B cell (primary cell): ENCODE data around the gene CDHR5. TPM values are rescaled to one million over a fixed set of nuclear protein-coding genes. Genes with fewer than 3 reads are reported as not detected.

Experiments used
- ATAC-seq: fragments of 200-7000 bp; cut with Tn5 transposase; one replicate; pipeline ENCODE4 v1.10.0; 2021; ENCODE audit warnings: low read depth, mild to moderate bottlenecking, moderate number of reproducible peaks, moderate library complexity
- CTCF ChIA-PET: fragments of 350-600 bp; sonication (Branson Sonifier 250); formaldehyde crosslinking; loops from one replicate; lab custom pipeline; 2021; ENCODE audit warnings: antibody characterized with exemption, inconsistent platforms; lab: Charles Lee
- POLR2A ChIA-PET: fragments of 350-600 bp; sonication (Branson Sonifier 250); formaldehyde crosslinking; loops from one replicate; lab custom pipeline; 2021; ENCODE audit warnings: antibody characterized with exemption; lab: Charles Lee
- DNase-seq: peaks from one replicate; pipeline ENCODE4 v3.0.0; 2013
- H2AFZ ChIP-seq: 2 replicates; pipeline ENCODE4 v1.6.1; 2012; ENCODE audit warnings: mild to moderate bottlenecking, low read depth, low read length; ENCODE audit not compliant: insufficient read depth, poor library complexity, severe bottlenecking
- H3K27ac ChIP-seq, 2 donors: 1 replicate in 1 of 2; 2 replicates in 1 of 2; pipeline ENCODE4 v1.5.1; 2012 to 2013; ENCODE audit warnings: low read length in 2 of 2, mild to moderate bottlenecking in 2 of 2, moderate library complexity in 1 of 2
- H3K27me3 ChIP-seq, 4 experiments: fragments of 200-600 bp in 1 of 4; sonication (generic) in 1 of 4; replicated peaks in 1 of 4; 1 replicate in 2 of 4; 2 replicates in 2 of 4; pipeline versions ENCODE4 v1.6.1 to v1.7.0; 2013 to 2016; ENCODE audit warnings: low read length in 3 of 4, mild to moderate bottlenecking in 2 of 4, mixed read lengths in 1 of 4, moderate library complexity in 1 of 4; ENCODE audit not compliant: insufficient read depth in 4 of 4, control insufficient read depth in 3 of 4; ENCODE audit errors: control extremely low read depth in 1 of 4
- H3K36me3 ChIP-seq, 2 experiments: replicated peaks in 1 of 2; 1 replicate in 1 of 2; 2 replicates in 1 of 2; pipeline versions ENCODE4 v1.6.1 to v1.7.1; 2013; ENCODE audit warnings: low read length in 1 of 2; ENCODE audit not compliant: insufficient read depth in 2 of 2, control insufficient read depth in 1 of 2; ENCODE audit errors: control extremely low read depth in 1 of 2, extremely low read depth in 1 of 2
- H3K4me1 ChIP-seq, 2 donors: fragments of 200-600 bp in 1 of 2; sonication (generic) in 1 of 2; 1 replicate in 1 of 2; 2 replicates in 1 of 2; pipeline versions ENCODE4 v1.5.1 to v1.6.1; 2013 to 2017; ENCODE audit warnings: low read length in 2 of 2; ENCODE audit not compliant: control insufficient read depth in 2 of 2, insufficient read depth in 2 of 2
- H3K4me2 ChIP-seq: replicated peaks from 2 replicates; pipeline ENCODE3; 2012; ENCODE audit warnings: mild to moderate bottlenecking, low read depth, low read length; ENCODE audit not compliant: poor library complexity, severe bottlenecking
- H3K4me3 ChIP-seq, 5 experiments: fragments of 200-600 bp in 1 of 5; sonication (generic) in 1 of 5; 1 replicate in 3 of 5; 2 replicates in 2 of 5; pipeline versions ENCODE4 v1.5.1 to v1.7.0; 2011 to 2016; ENCODE audit warnings: low read length in 4 of 5, mild to moderate bottlenecking in 4 of 5, low read depth in 2 of 5, control low read depth in 1 of 5, moderate library complexity in 1 of 5; ENCODE audit not compliant: insufficient read depth in 1 of 5; ENCODE audit errors: control extremely low read depth in 1 of 5, extremely low read depth in 1 of 5
- H3K79me2 ChIP-seq: fragments of 200-600 bp; sonication (generic); one replicate; pipeline ENCODE4 v1.6.0; 2016; ENCODE audit warnings: low read length; ENCODE audit not compliant: control insufficient read depth, insufficient read depth
- H3K9ac ChIP-seq: fragments of 200-600 bp; sonication (generic); 2 replicates; pipeline ENCODE4 v1.6.1; 2017; ENCODE audit warnings: mild to moderate bottlenecking, low read length, moderate library complexity
- H3K9me3 ChIP-seq, 3 donors: one replicate each; pipeline versions ENCODE4 v1.6.1 to v1.7.1; 2013; ENCODE audit warnings: low read length in 2 of 3; ENCODE audit not compliant: control insufficient read depth in 2 of 3, insufficient read depth in 1 of 3; ENCODE audit errors: control extremely low read depth in 1 of 3
- H4K20me1 ChIP-seq: 2 replicates; pipeline ENCODE4 v1.6.0; 2012; ENCODE audit warnings: mild to moderate bottlenecking, low read length; ENCODE audit not compliant: insufficient read depth, control insufficient read depth, poor library complexity, severe bottlenecking
- H3K27ac Mint-ChIP-seq: one replicate; pipeline ENCODE4 v1.8.0; 2021; ENCODE audit warnings: mixed read lengths
- H3K27me3 Mint-ChIP-seq: one replicate; pipeline ENCODE4 v1.8.0; 2021; ENCODE audit warnings: mixed read lengths
- H3K4me1 Mint-ChIP-seq: one replicate; pipeline ENCODE4 v1.8.0; 2021; ENCODE audit warnings: mixed read lengths
- H3K4me3 Mint-ChIP-seq: one replicate; pipeline ENCODE4 v1.8.0; 2021; ENCODE audit warnings: mixed read lengths
- H3K9me3 Mint-ChIP-seq: one replicate; pipeline ENCODE4 v1.8.0; 2022; ENCODE audit warnings: mixed read lengths; ENCODE audit not compliant: insufficient read depth
- EZH2 ChIP-seq: IDR thresholded peaks from 2 replicates; pipeline ENCODE4 v1.6.1; 2012; ENCODE audit warnings: borderline replicate concordance, low read depth, mild to moderate bottlenecking, moderate library complexity, low read length; ENCODE audit not compliant: insufficient read depth, poor library complexity, severe bottlenecking
- WGBS: methylation state at CpG from one replicate; pipeline ENCODE4 v1.1.5; 2013; ENCODE audit warnings: missing lambda C conversion rate; ENCODE audit not compliant: insufficient coverage; 5-methylcytosine and 5-hydroxymethylcytosine counted together
- intact Hi-C: fragments of 100-400 bp; cut with micrococcal nuclease; formaldehyde crosslinking; loops from one replicate; pipeline ENCODE4 v1.10.0; 2022
- polyA plus RNA-seq: library from polyadenylated mRNA; depleted of rRNA; stranded (reverse); fragments of >200 nt; gene quantifications from 2 replicates; pipeline ENCODE4 v1.2.3, GENCODE V29; 2012
- total RNA-seq, 2 donors: library from RNA; stranded (reverse); fragments of 120-200 nt in 1 of 2; gene quantifications; 1 replicate in 1 of 2; 2 replicates in 1 of 2; pipeline versions ENCODE4 v1.2.3 to v1.2.4, GENCODE V29; 2013 to 2022
- TF ChIP-seq, protein P1 (sequence below): fragments of 200-600 bp; IDR thresholded peaks from one replicate; pipeline ENCODE4 v1.8.0; 2022; ENCODE audit warnings: antibody characterized with exemption, mild to moderate bottlenecking

Gene CDHR5
- total and polyA plus RNA-seq, 2 donors (not counting 1 experiment from before 2014, with no cell fraction given) = 0.09 TPM; not detected in 1

DNA sequence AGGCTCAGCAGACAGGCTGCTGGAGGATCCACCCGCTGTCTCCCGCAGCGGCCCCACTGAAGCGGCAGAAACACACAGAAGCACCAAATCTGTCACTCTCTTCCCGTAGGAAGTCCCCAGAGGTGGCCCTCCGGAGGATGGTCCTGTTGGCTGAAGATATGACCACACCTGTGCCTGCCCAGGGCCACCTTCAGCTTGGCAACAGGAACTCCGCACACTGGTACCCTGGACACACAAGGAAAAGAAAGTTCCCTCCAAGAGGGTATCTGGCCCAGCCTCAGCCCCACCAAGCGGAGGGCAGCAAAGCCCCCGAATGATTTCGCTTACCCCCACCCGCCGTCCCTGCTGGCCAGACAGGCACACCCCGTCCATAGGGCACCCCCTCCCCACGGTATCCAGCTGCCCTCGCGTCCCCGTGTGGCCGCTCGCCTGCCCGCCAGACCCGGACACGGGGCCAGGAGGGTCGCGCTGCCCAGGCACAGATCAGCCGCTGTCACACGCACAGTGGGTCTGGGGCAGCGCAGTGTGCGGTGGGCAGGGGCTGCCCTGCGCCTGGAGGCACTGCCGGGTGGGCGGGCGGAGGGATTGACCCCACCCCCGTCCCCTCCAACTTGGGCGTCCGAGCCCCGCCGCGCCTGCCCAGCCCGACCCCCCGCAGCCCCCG is 57.0 kb downstream of the CDHR5 start:
- POLR2A ChIA-PET = interaction anchor here (1.9 to 2.1 kb wide), 2 partner anchors 8 to 32 kb away, joined by 7 to 10 read pairs; partner anchors contain the start of genes HRAS and PHRF1
- DNase-seq (no peak), ATAC-seq (peak; percentile 1)

More for the DNA sequence above, 57.0 kb downstream of the CDHR5 start:
- Histone ChIP-seq H3K4me1 (peaks cover 10 to 13% of the 10 kb centered on the region in 2 donors), H3K9ac (peak overlapping the region; percentile 54), H3K27me3 (peaks cover 0 to 4% (median 1%) of the 10 kb centered on the region in 4 experiments), H3K4me3 (peak overlapping the region in 3 of 5 experiments; percentile 32 to 85 (median 44)), H3K9me3 (no peaks in the 10 kb centered on the region), H4K20me1 (peaks cover 14% of the 10 kb centered on the region), H2AFZ (peak overlapping the region; percentile 58), H3K36me3 (no peaks in the 10 kb centered on the region), H3K79me2 (peaks cover 3% of the 10 kb centered on the region), H3K4me2 (peak overlapping the region; percentile 97), H3K27ac (no peak overlapping the region)
- WGBS = 38% methylated on average over 41 of the region's 41 CpGs
- Mint-ChIP-seq H3K9me3 (no peaks in the 10 kb centered on the region), H3K27me3 (no peaks in the 10 kb centered on the region), H3K4me1 (peaks cover 9% of the 10 kb centered on the region), H3K4me3 (peak overlapping the region; percentile 83), H3K27ac (peak overlapping the region; percentile 84)
- CTCF ChIA-PET = interaction anchor here (1.4 to 1.7 kb wide), 3 partner anchors 10 to 181 kb away, joined by 3 to 4 read pairs (median 4); no protein-coding TSS in a partner anchor
- intact Hi-C loops = loop anchor here (1.0 to 5.0 kb wide), 6 partner anchors 7 to 130 kb away; partner anchors contain the start of genes DEAF1, LMNTD2, LRRC56 and PHRF1
- no peak for TF ChIP-seq EZH2
- TF ChIP-seq, protein P1, sequence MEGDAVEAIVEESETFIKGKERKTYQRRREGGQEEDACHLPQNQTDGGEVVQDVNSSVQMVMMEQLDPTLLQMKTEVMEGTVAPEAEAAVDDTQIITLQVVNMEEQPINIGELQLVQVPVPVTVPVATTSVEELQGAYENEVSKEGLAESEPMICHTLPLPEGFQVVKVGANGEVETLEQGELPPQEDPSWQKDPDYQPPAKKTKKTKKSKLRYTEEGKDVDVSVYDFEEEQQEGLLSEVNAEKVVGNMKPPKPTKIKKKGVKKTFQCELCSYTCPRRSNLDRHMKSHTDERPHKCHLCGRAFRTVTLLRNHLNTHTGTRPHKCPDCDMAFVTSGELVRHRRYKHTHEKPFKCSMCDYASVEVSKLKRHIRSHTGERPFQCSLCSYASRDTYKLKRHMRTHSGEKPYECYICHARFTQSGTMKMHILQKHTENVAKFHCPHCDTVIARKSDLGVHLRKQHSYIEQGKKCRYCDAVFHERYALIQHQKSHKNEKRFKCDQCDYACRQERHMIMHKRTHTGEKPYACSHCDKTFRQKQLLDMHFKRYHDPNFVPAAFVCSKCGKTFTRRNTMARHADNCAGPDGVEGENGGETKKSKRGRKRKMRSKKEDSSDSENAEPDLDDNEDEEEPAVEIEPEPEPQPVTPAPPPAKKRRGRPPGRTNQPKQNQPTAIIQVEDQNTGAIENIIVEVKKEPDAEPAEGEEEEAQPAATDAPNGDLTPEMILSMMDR = no peak
